AG09319 (cell line): Measurements from ENCODE around the gene FRMD3.

Experiments used
- DNase-seq: peaks from one replicate; pipeline ENCODE4 v3.0.0-alpha.2; 2010; ENCODE audit warnings: low read depth; ENCODE audit errors: extremely low read depth
- CTCF ChIP-seq: IDR thresholded peaks from 2 replicates; pipeline ENCODE4 v1.5.1; 2011; ENCODE audit warnings: low read depth, mild to moderate bottlenecking, inconsistent platforms, low read length, moderate library complexity

Gene FRMD3

GRCh38 chr9:83445703-83446265, 92.4 kb downstream of the FRMD3 start:
- DNase-seq, result no peak
- no peak for TF ChIP-seq CTCF

- DNase-seq, result peak; percentile 49
These were observed 94.1 kb downstream of the FRMD3 start for GRCh38 chr9:83444110-83444509.

GRCh38 chr9:83441390-83441789, 96.8 kb downstream of the FRMD3 start:
- peak; percentile 16 for DNase-seq
- TF ChIP-seq CTCF, result no peak

More at GRCh38 chr9:83444110-83444509, 94.1 kb downstream of the FRMD3 start:
- TF ChIP-seq CTCF, result no peak

- no peak for DNase-seq
- no peak for TF ChIP-seq CTCF
These were observed 97.6 kb downstream of the FRMD3 start for GRCh38 chr9:83440641-83441040.

GRCh38 chr9:83435301-83435700, 102.9 kb downstream of the FRMD3 start:
- no peak for DNase-seq
- no peak for TF ChIP-seq CTCF

- no peak for TF ChIP-seq CTCF
- no peak for DNase-seq
These were observed 103.9 kb downstream of the FRMD3 start for GRCh38 chr9:83434254-83434653.

- TF ChIP-seq CTCF, result no peak
- DNase-seq, result no peak
These were observed 104.4 kb downstream of the FRMD3 start for GRCh38 chr9:83433846-83434245.
